H1 (cell line): ENCODE measurements around the gene TCTN3. TPM values are rescaled to one million over a fixed set of nuclear protein-coding genes. Genes with fewer than 3 reads are reported as not detected.

Source experiments
- CTCF ChIA-PET: fragments of 300-600 bp; sonication (Branson Sonifier 250); formaldehyde crosslinking; loops from one replicate; lab custom pipeline; 2021; ENCODE audit not compliant: partially characterized antibody; lab: Charles Lee
- POLR2A ChIA-PET: fragments of 300-600 bp; sonication (Branson Sonifier 250); formaldehyde crosslinking; loops from one replicate; lab custom pipeline; 2021; ENCODE audit warnings: inconsistent platforms; ENCODE audit not compliant: partially characterized antibody; lab: Charles Lee
- DNase-seq, 2 experiments: peaks; one replicate each; pipeline versions ENCODE4 v3.0.0 to v3.0.0-alpha.2; 2010 to 2022; ENCODE audit warnings: low spot score in 2 of 2, low read depth in 1 of 2, mixed read lengths in 1 of 2
- FAIRE-seq: peaks from 2 replicates; lab custom pipeline; 2011; peaks lifted over from hg19 to GRCh38; lab: Jason Lieb, UNC
- H2AFZ ChIP-seq: 2 replicates; pipeline ENCODE4 v1.8.1; 2012; ENCODE audit warnings: low read length, inconsistent platforms
- H2AK5ac ChIP-seq: 2 replicates; pipeline ENCODE4 v1.6.1; 2013; ENCODE audit warnings: low read depth, low read length
- H2BK120ac ChIP-seq: replicated peaks from 2 replicates; pipeline ENCODE3; 2013; ENCODE audit warnings: low read depth, low read length, inconsistent platforms
- H2BK12ac ChIP-seq: 2 replicates; pipeline ENCODE4 v1.6.1; 2013; ENCODE audit warnings: low read depth, low read length
- H2BK15ac ChIP-seq: 2 replicates; pipeline ENCODE4 v1.6.1; 2013; ENCODE audit warnings: low read length
- H2BK20ac ChIP-seq: 2 replicates; pipeline ENCODE4 v1.6.1; 2013; ENCODE audit warnings: low read length
- H2BK5ac ChIP-seq: 2 replicates; pipeline ENCODE4 v1.6.1; 2013; ENCODE audit warnings: low read depth, low read length
- H3K14ac ChIP-seq: 2 replicates; pipeline ENCODE4 v1.6.1; 2013; ENCODE audit warnings: inconsistent platforms; ENCODE audit not compliant: insufficient read length
- H3K18ac ChIP-seq: 2 replicates; pipeline ENCODE4 v1.6.1; 2013; ENCODE audit warnings: low read length; ENCODE audit errors: extremely low read depth
- H3K23ac ChIP-seq: 2 replicates; pipeline ENCODE4 v1.6.1; 2013; ENCODE audit warnings: inconsistent platforms; ENCODE audit not compliant: insufficient read length
- H3K23me2 ChIP-seq: 2 replicates; pipeline ENCODE4 v1.6.1; 2013; ENCODE audit warnings: low read depth, low read length
- H3K27ac ChIP-seq: 2 replicates; pipeline ENCODE4 v1.6.1; 2011; ENCODE audit warnings: low read depth, low read length, inconsistent platforms
- H3K27me3 ChIP-seq, 4 experiments: replicated peaks in 1 of 4; 1 replicate in 1 of 4; 2 replicates in 3 of 4; pipeline versions ENCODE4 v1.6.1 to v1.8.1; 2011 to 2013; ENCODE audit warnings: low read length in 3 of 4, mild to moderate bottlenecking in 3 of 4, inconsistent platforms in 2 of 4, mixed read lengths in 2 of 4, moderate library complexity in 1 of 4; ENCODE audit not compliant: control insufficient read depth in 3 of 4, insufficient read depth in 3 of 4; ENCODE audit errors: extremely low read depth in 1 of 4
- H3K36me3 ChIP-seq, 4 experiments: 2 replicates each; pipeline versions ENCODE4 v1.6.1 to v1.8.1; 2011 to 2013; ENCODE audit warnings: mild to moderate bottlenecking in 4 of 4, low read length in 3 of 4, moderate library complexity in 2 of 4, control low read depth in 1 of 4, inconsistent platforms in 1 of 4; ENCODE audit not compliant: insufficient read depth in 4 of 4, control insufficient read depth in 2 of 4
- H3K4ac ChIP-seq: replicated peaks from 2 replicates; pipeline ENCODE3; 2013; ENCODE audit warnings: low read length, low read depth, mixed read lengths, inconsistent platforms; ENCODE audit not compliant: insufficient read length
- H3K4me1 ChIP-seq, 4 experiments: replicated peaks in 1 of 4; 1 replicate in 1 of 4; 2 replicates in 3 of 4; pipeline versions ENCODE4 v1.6.1 to v1.8.1; 2011 to 2013; ENCODE audit warnings: low read length in 3 of 4, inconsistent platforms in 2 of 4, mixed read lengths in 1 of 4; ENCODE audit not compliant: insufficient read depth in 4 of 4, control insufficient read depth in 3 of 4
- H3K4me2 ChIP-seq, 2 experiments: 2 replicates each; pipeline versions ENCODE4 v1.6.1 to v1.8.1; 2011 to 2013; ENCODE audit warnings: low read depth in 2 of 2, low read length in 2 of 2, control low read depth in 1 of 2, inconsistent platforms in 1 of 2, mild to moderate bottlenecking in 1 of 2; ENCODE audit not compliant: insufficient read depth in 1 of 2
- H3K4me3 ChIP-seq, 4 experiments: fragments of 200-600, 300-600 bp in 1 of 4; sonication (generic), shearing (Covaris generic), sonication (Bioruptor Twin) in 1 of 4; 2 replicates each; pipeline versions ENCODE4 v1.5.1 to v1.8.1; 2011 to 2016; ENCODE audit warnings: low read length in 4 of 4, low read depth in 3 of 4, control low read depth in 2 of 4, inconsistent platforms in 2 of 4, mild to moderate bottlenecking in 2 of 4, mixed read lengths in 1 of 4, moderate library complexity in 1 of 4; ENCODE audit not compliant: insufficient read depth in 2 of 4; ENCODE audit errors: extremely low read depth in 1 of 4
- H3K56ac ChIP-seq: replicated peaks from 2 replicates; pipeline ENCODE3; 2013; ENCODE audit warnings: low read depth, mild to moderate bottlenecking, mixed read lengths, low read length, inconsistent platforms; ENCODE audit not compliant: insufficient read length
- H3K79me1 ChIP-seq: 2 replicates; pipeline ENCODE4 v1.6.1; 2013; ENCODE audit warnings: low read depth, low read length, control low read depth
- H3K79me2 ChIP-seq, 2 experiments: 2 replicates each; pipeline versions ENCODE4 v1.6.1 to v1.8.1; 2012 to 2013; ENCODE audit warnings: low read length in 2 of 2, mild to moderate bottlenecking in 2 of 2, inconsistent platforms in 1 of 2; ENCODE audit not compliant: insufficient read depth in 2 of 2, control insufficient read depth in 1 of 2
- H3K9ac ChIP-seq, 4 experiments: replicated peaks in 1 of 4; 1 replicate in 1 of 4; 2 replicates in 3 of 4; pipeline versions ENCODE4 v1.6.1 to v1.8.1; 2011 to 2013; ENCODE audit warnings: low read depth in 3 of 4, low read length in 3 of 4, control low read depth in 2 of 4, mild to moderate bottlenecking in 2 of 4, moderate library complexity in 2 of 4, inconsistent platforms in 1 of 4; ENCODE audit errors: extremely low read depth in 1 of 4
- H3K9me3 ChIP-seq, 2 experiments: 2 replicates each; pipeline versions ENCODE4 v1.6.1 to v1.8.1; 2012 to 2013; ENCODE audit warnings: mild to moderate bottlenecking in 2 of 2, moderate library complexity in 2 of 2, control low read depth in 1 of 2, inconsistent platforms in 1 of 2, low read depth in 1 of 2, low read length in 1 of 2, mixed read lengths in 1 of 2; ENCODE audit not compliant: insufficient read depth in 2 of 2
- H4K20me1 ChIP-seq, 2 experiments: replicated peaks in 1 of 2; 2 replicates each; pipeline versions ENCODE3 to v1.8.1; 2011 to 2013; ENCODE audit warnings: inconsistent platforms in 2 of 2, low read length in 2 of 2, mild to moderate bottlenecking in 1 of 2; ENCODE audit not compliant: insufficient read depth in 2 of 2, control insufficient read depth in 1 of 2
- H4K5ac ChIP-seq: 2 replicates; pipeline ENCODE4 v1.6.1; 2013; ENCODE audit warnings: low read length, low read depth, mixed read lengths, inconsistent platforms; ENCODE audit not compliant: insufficient read length
- H4K8ac ChIP-seq: 2 replicates; pipeline ENCODE4 v1.8.0; 2013; ENCODE audit warnings: mild to moderate bottlenecking, moderate library complexity, low read length, inconsistent platforms; ENCODE audit not compliant: insufficient read depth; ENCODE audit errors: extremely low read depth
- H4K91ac ChIP-seq: replicated peaks from 2 replicates; pipeline ENCODE3; 2013; ENCODE audit warnings: low read length, mixed read lengths, inconsistent platforms; ENCODE audit not compliant: insufficient read length
- JUND ChIP-seq: IDR thresholded peaks from 2 replicates; pipeline ENCODE4 v1.6.1; 2011; ENCODE audit warnings: mild to moderate bottlenecking, improper control_type of control experiment, low read length
- NANOG ChIP-seq: IDR thresholded peaks from 2 replicates; pipeline ENCODE4 v1.6.1; 2011; ENCODE audit warnings: low read length, low read depth, mild to moderate bottlenecking, inconsistent platforms; ENCODE audit not compliant: insufficient read depth, poor library complexity, severe bottlenecking
- SP2 ChIP-seq: IDR thresholded peaks from 2 replicates; pipeline ENCODE4 v1.6.1; 2012; ENCODE audit warnings: mild to moderate bottlenecking, low read length, inconsistent platforms
- WGBS, 2 experiments: shearing (Covaris generic) in 1 of 2; methylation state at CpG; one replicate each; pipeline versions ENCODE4 v1.1.6 to v1.1.7; 2013 to 2015; ENCODE audit warnings: low lambda C conversion rate in 2 of 2, mixed read lengths in 2 of 2, inconsistent platforms in 1 of 2, low coverage in 1 of 2, missing lambda C conversion rate in 1 of 2; ENCODE audit not compliant: insufficient replicate concordance in 2 of 2, insufficient coverage in 1 of 2, insufficient read length in 1 of 2; ENCODE audit errors: extremely low coverage in 1 of 2, missing lambda C conversion rate in 1 of 2; 5-methylcytosine and 5-hydroxymethylcytosine counted together
- polyA plus RNA-seq, 7 experiments: library from polyadenylated mRNA; depleted of rRNA in 3 of 7; stranded (reverse) in 5 of 7; unstranded in 2 of 7; fragments of >200 nt in 5 of 7; fragments of 200-250 nt in 2 of 7; gene quantifications; 1 replicate in 5 of 7; 2 replicates in 1 of 7; 4 replicates in 1 of 7; pipeline versions ENCODE4 v1.2.1 to v1.2.3, GENCODE V29; 2011 to 2013; ENCODE audit warnings: missing spikeins in 2 of 7, mixed read lengths in 2 of 7
- total RNA-seq: library from RNA; stranded (reverse); fragmentation: NEBNext Ultra II Directional; extraction: Animal tissue kit (Norgen Biotek cat#: 25700); gene quantifications from 2 replicates; pipeline ENCODE4 v1.2.1, GENCODE V29; 2021
- TF ChIP-seq, protein P1 (sequence below), 3 experiments: IDR thresholded peaks; 1 replicate in 2 of 3; 2 replicates in 1 of 3; pipeline versions ENCODE4 v1.5.1 to v1.6.1; 2011; ENCODE audit warnings: low read length in 3 of 3, mild to moderate bottlenecking in 3 of 3, inconsistent platforms in 2 of 3, low read depth in 1 of 3, moderate library complexity in 1 of 3; ENCODE audit not compliant: insufficient read depth in 1 of 3; ENCODE audit errors: control extremely low read depth in 1 of 3

The TCTN3 gene
- total and polyA plus RNA-seq, 2 of the 8 experiments (the other 6 are each of a cell fraction or from before 2014, with no cell fraction given) = 34.7 to 39.8 TPM

DNA sequence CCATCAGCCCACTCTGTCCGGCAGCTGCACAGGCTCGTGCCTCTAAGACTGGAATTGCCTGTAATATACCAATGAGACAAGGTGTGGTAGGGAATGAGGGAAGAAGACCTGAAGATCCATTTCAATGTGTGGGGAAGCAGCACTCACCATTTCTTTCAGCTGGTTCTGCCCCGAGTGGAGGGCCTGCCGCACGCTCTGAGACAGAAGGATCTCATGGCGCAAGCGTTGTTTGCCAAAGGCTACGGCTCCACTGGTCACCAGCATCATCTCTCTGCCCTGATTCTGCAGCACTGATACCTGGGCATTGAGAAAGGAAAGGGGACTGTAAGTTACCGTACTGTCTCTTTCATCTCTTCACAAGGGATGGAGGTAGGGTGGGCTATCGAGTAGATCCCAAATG lies 56.6 kb downstream of the TCTN3 start:
- Histone ChIP-seq H3K14ac (no peak overlapping the region), H3K79me1 (no peaks in the 10 kb centered on the region), H4K5ac (no peak overlapping the region), H3K27me3 (no peaks in the 10 kb centered on the region), H3K4me3 (no peak overlapping the region), H3K4ac (no peak overlapping the region), H2BK15ac (no peak overlapping the region), H4K8ac (no peak overlapping the region), H3K18ac (no peak overlapping the region), H4K20me1 (no peaks in the 10 kb centered on the region), H2AFZ (no peak overlapping the region), H2BK12ac (no peak overlapping the region), H2AK5ac (no peak overlapping the region), H3K27ac (no peak overlapping the region; the same call in 1 of the 2 replicates), H2BK5ac (no peak overlapping the region), H3K9ac (no peak overlapping the region), H3K79me2 (no peaks in the 10 kb centered on the region), H4K91ac (no peak overlapping the region), H3K4me1 (no peaks in the 10 kb centered on the region), H3K4me2 (no peak overlapping the region), H2BK120ac (no peak overlapping the region), H3K36me3 (peaks cover 2 to 57% (median 32%) of the 10 kb centered on the region in 4 experiments; a peak in 7 of 8 replicates), H2BK20ac (no peak overlapping the region), H3K9me3 (no peaks in the 10 kb centered on the region), H3K56ac (no peak overlapping the region), H3K23me2 (no peaks in the 10 kb centered on the region), H3K23ac (no peak overlapping the region)
- WGBS, 2 experiments = 88% methylated on average over 10 of the region's 10 CpGs; no CpG with 5 or more reads in 1 of the 2 experiments
- ChIA-PET CTCF (interaction anchor here (1.1 kb wide), 1 partner anchor 23 kb away, joined by 3 read pairs; no protein-coding TSS in a partner anchor), POLR2A (no interaction called here)
- no peak for FAIRE-seq
- TF ChIP-seq, protein P1, sequence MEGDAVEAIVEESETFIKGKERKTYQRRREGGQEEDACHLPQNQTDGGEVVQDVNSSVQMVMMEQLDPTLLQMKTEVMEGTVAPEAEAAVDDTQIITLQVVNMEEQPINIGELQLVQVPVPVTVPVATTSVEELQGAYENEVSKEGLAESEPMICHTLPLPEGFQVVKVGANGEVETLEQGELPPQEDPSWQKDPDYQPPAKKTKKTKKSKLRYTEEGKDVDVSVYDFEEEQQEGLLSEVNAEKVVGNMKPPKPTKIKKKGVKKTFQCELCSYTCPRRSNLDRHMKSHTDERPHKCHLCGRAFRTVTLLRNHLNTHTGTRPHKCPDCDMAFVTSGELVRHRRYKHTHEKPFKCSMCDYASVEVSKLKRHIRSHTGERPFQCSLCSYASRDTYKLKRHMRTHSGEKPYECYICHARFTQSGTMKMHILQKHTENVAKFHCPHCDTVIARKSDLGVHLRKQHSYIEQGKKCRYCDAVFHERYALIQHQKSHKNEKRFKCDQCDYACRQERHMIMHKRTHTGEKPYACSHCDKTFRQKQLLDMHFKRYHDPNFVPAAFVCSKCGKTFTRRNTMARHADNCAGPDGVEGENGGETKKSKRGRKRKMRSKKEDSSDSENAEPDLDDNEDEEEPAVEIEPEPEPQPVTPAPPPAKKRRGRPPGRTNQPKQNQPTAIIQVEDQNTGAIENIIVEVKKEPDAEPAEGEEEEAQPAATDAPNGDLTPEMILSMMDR (IDR thresholded peaks at IDR 0.05; ENCODE audit: control extremely low read depth in 1 of 3, insufficient read depth in 1 of 3, low read depth in 1 of 3, low read length in 3 of 3) = no peak
- no peak for TF ChIP-seq JUND
- TF ChIP-seq SP2 = no peak
- no peak for TF ChIP-seq NANOG
- DNase-seq = no peak
